SH-SY5Y (cell line): ENCODE data around the gene MAGEA1.

Source experiments
- GATA2 ChIP-seq: IDR thresholded peaks from 2 replicates; pipeline ENCODE4 v1.6.1; 2011; ENCODE audit warnings: mild to moderate bottlenecking, low read depth, low read length
- GATA3 ChIP-seq: IDR thresholded peaks from 2 replicates; pipeline ENCODE4 v1.6.1; 2011; ENCODE audit warnings: low read depth, mild to moderate bottlenecking, low read length, moderate library complexity

GRCh38 chrX:153184787-153185186 lies 5.7 kb downstream of the MAGEA1 start:
- TF ChIP-seq GATA2: no peak
- TF ChIP-seq GATA3: no peak
